Spleen (tissue), 11 donors: ENCODE results near the gene SMG6. TPM values are rescaled to one million over a fixed set of nuclear protein-coding genes. Genes with fewer than 3 reads are reported as not detected.
A peak's percentile ranks its signal among the peaks of the same experiment; 100 is the strongest.

Source experiments
- DNase-seq: peaks from one replicate; pipeline ENCODE4 v3.0.0-alpha.2; 2020
- H3K27ac ChIP-seq, 8 donors: fragments of 200-600 bp; sonication (generic) in 7 of 8; 1 replicate in 4 of 8; 2 replicates in 4 of 8; pipeline versions ENCODE4 v1.5.0 to v1.8.0; 2016 to 2021; ENCODE audit warnings: inconsistent platforms in 4 of 8, mild to moderate bottlenecking in 4 of 8, moderate library complexity in 1 of 8
- H3K27me3 ChIP-seq, 7 donors: fragments of 200-600 bp; sonication (generic) in 6 of 7; replicated peaks in 1 of 7; 1 replicate in 4 of 7; 2 replicates in 3 of 7; pipeline versions ENCODE4 v1.5.0 to v1.8.0; 2016 to 2021; ENCODE audit warnings: inconsistent platforms in 3 of 7, mild to moderate bottlenecking in 1 of 7
- H3K36me3 ChIP-seq, 6 donors: fragments of 200-600 bp; sonication (generic) in 5 of 6; 1 replicate in 4 of 6; 2 replicates in 2 of 6; pipeline versions ENCODE4 v1.5.0 to v1.8.0; 2016 to 2021; ENCODE audit warnings: inconsistent platforms in 2 of 6
- H3K4me1 ChIP-seq, 6 donors: fragments of 200-600 bp; sonication (generic) in 5 of 6; 1 replicate in 3 of 6; 2 replicates in 3 of 6; pipeline versions ENCODE4 v1.5.0 to v1.8.0; 2016 to 2021; ENCODE audit warnings: inconsistent platforms in 3 of 6
- H3K4me3 ChIP-seq, 8 donors: fragments of 200-600 bp; sonication (generic) in 7 of 8; 1 replicate in 4 of 8; 2 replicates in 4 of 8; pipeline versions ENCODE4 v1.5.0 to v1.8.0; 2016 to 2021; ENCODE audit warnings: inconsistent platforms in 4 of 8, mild to moderate bottlenecking in 4 of 8, moderate library complexity in 2 of 8
- H3K9me3 ChIP-seq, 8 donors: fragments of 200-600 bp; sonication (generic) in 7 of 8; 1 replicate in 4 of 8; 2 replicates in 4 of 8; pipeline versions ENCODE4 v1.5.0 to v1.8.0; 2016 to 2021; ENCODE audit warnings: inconsistent platforms in 4 of 8
- POLR2A ChIP-seq, 3 donors: fragments of 450-650 bp; IDR thresholded peaks; one replicate each; pipeline ENCODE4 v1.5.1; 2017; ENCODE audit warnings: antibody characterized with exemption in 3 of 3, mild to moderate bottlenecking in 1 of 3
- POLR2AphosphoS5 ChIP-seq, 3 donors: sonication (generic); formaldehyde crosslinking; IDR thresholded peaks; one replicate each; pipeline ENCODE4 v1.5.1; 2017; ENCODE audit warnings: antibody characterized with exemption in 3 of 3
- WGBS, 5 donors: extraction: QIAGEN DNeasy Blood & Tissue Kit in 3 of 5; methylation state at CpG; one replicate each; pipeline versions ENCODE4 v1.1.5 to v1.1.7; 2013 to 2018; 5-methylcytosine and 5-hydroxymethylcytosine counted together
- intact Hi-C: fragments of 100-400 bp; cut with DNase I; formaldehyde crosslinking; loops from one replicate; pipeline ENCODE4 v1.15.0; 2023; ENCODE audit warnings: low total_unique reads
- polyA plus RNA-seq, 3 donors: library from polyadenylated mRNA; stranded (reverse); fragments of 200-250 nt; gene quantifications; one replicate each; pipeline ENCODE4 v1.2.1, GENCODE V29; 2013
- total RNA-seq, 7 donors: library from RNA; depleted of rRNA in 3 of 7; stranded (reverse); fragments of >200 nt in 3 of 7; fragmentation: NEBNext Ultra II Directional in 4 of 7; extraction: Animal tissue kit (Norgen Biotek cat#: 25700) in 4 of 7; gene quantifications; one replicate each; pipeline versions ENCODE4 v1.1.0 to v1.2.1, GENCODE V29; 2016 to 2021
- TF ChIP-seq, protein P1 (sequence below), 11 experiments: fragments of 200-600 bp in 7 of 11; fragments of 450-650 bp in 4 of 11; sonication (generic) in 4 of 11; IDR thresholded peaks in 8 of 11; conservative IDR thresholded peaks in 3 of 11; 1 replicate in 7 of 11; 2 replicates in 4 of 11; pipeline versions ENCODE4 v1.4.0 to v1.8.0; 2016 to 2021; ENCODE audit warnings: antibody characterized with exemption in 11 of 11, inconsistent platforms in 4 of 11, mild to moderate bottlenecking in 1 of 11
- donor health status: healthy with polysubstance abuse.
- donor health status: DM: no; HTN: no; CAD: no; lungs with moderate emphysema.
- donor health status: DM: no; HTN: no; CAD: no.
- donor health status: Bipolar disorder and iron deficiency.
- donor health status: healthy.
- donor health status: DM: no; HTN: no; CAD: no.
- donor health status: DM: yes; HTN: yes; CAD: no.

SMG6 gene
- total and polyA plus RNA-seq, 10 donors: 9.7 to 44.2 (median 28.0) TPM

DNA sequence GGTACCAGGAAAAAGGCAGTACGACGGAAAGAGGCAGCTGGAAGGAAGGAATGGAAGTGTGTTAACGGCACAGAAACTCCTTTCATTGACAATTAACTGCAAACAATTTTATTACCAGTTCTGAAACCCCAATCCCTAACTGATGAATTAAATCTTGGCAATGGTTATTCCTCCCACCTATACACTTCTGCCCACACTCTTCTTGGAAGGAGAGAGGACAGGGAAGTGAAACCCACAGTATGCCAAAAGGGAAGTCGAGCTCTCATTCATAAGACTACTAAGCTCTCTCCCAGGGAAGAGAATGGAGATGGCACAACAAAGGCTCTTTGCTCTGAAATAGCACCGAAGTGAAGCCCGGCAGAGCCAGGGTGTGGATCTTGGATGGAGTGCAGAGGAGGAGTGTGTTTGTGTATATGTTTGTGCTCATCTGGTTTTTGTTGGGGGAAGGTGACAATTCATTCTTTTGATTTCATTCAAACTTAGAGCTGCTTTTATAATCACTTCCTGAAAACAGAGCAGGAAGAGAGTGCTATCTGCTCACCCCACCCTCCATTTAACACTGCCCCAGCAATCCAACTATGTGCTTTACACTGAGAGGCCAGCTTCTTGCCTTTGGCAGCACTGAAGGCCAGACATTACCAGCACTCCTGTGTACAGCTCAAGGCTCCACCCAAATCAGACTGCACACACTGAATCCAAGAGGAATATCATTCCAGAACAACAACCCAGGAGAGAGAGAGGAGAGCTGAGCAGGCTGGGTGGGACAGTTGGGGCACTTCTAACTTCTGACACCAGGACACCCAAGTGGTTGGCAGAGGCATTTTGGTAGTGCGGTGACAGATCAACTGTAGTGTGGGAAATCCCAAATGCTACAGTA is 180.0 kb downstream of the SMG6 start:
- peak overlapping the region in 1 of 8 donors; percentile 16 for H3K4me3 ChIP-seq
- peaks cover 24 to 54% (median 37%) of the 10 kb centered on the region in 6 donors for H3K4me1 ChIP-seq
- 26 to 48% (median 41%) methylated on average over 7 of the region's 7 CpGs for WGBS, 5 donors
- H3K27me3 ChIP-seq: no peaks in the 10 kb centered on the region
- H3K36me3 ChIP-seq: peaks cover 0 to 31% (median 2%) of the 10 kb centered on the region in 6 donors
- no peaks in the 10 kb centered on the region for H3K9me3 ChIP-seq
- no peak for DNase-seq
- H3K27ac ChIP-seq: peak overlapping the region; percentile 42 to 80 (median 70)
- intact Hi-C loops: no loop called here
- no peak for TF ChIP-seq POLR2A (IDR thresholded peaks at IDR 0.05)
- no peak for TF ChIP-seq POLR2AphosphoS5 (IDR thresholded peaks at IDR 0.05)
- TF ChIP-seq, protein P1, sequence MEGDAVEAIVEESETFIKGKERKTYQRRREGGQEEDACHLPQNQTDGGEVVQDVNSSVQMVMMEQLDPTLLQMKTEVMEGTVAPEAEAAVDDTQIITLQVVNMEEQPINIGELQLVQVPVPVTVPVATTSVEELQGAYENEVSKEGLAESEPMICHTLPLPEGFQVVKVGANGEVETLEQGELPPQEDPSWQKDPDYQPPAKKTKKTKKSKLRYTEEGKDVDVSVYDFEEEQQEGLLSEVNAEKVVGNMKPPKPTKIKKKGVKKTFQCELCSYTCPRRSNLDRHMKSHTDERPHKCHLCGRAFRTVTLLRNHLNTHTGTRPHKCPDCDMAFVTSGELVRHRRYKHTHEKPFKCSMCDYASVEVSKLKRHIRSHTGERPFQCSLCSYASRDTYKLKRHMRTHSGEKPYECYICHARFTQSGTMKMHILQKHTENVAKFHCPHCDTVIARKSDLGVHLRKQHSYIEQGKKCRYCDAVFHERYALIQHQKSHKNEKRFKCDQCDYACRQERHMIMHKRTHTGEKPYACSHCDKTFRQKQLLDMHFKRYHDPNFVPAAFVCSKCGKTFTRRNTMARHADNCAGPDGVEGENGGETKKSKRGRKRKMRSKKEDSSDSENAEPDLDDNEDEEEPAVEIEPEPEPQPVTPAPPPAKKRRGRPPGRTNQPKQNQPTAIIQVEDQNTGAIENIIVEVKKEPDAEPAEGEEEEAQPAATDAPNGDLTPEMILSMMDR (IDR thresholded peaks at IDR 0.05 in 8 of 11, conservative IDR thresholded peaks at IDR 0.05 in 3 of 11): no peak

- Histone ChIP-seq H3K27ac (peak overlapping the region in 7 of 8 donors; percentile 49 to 80 (median 71)), H3K9me3 (no peaks in the 10 kb centered on the region), H3K36me3 (peaks cover 0 to 26% (median 2%) of the 10 kb centered on the region in 6 donors), H3K4me1 (peaks cover 24 to 57% (median 37%) of the 10 kb centered on the region in 6 donors), H3K27me3 (no peaks in the 10 kb centered on the region), H3K4me3 (peak overlapping the region in 1 of 8 donors; percentile 16)
- TF ChIP-seq POLR2AphosphoS5 (IDR thresholded peaks at IDR 0.05): peak; percentile 17 to 64 (median 48)
- TF ChIP-seq, protein P1 (IDR thresholded peaks at IDR 0.05 in 8 of 11, conservative IDR thresholded peaks at IDR 0.05 in 3 of 11): no peak
- DNase-seq: peak; percentile 81
- 34 to 49% (median 34%) methylated on average over 14 to 16 of the region's 16 CpGs for WGBS, 5 donors
- intact Hi-C loops: no loop called here
These were observed 180.8 kb downstream of the SMG6 start for GRCh38 chr17:2122641-2123302.

GRCh38 chr17:2120586-2121335 is 182.8 kb downstream of the SMG6 start:
- no peaks in the 10 kb centered on the region for H3K27me3 ChIP-seq
- peak overlapping the region in 2 of 8 donors; percentile 23 to 30 for H3K27ac ChIP-seq
- H3K4me1 ChIP-seq: peaks cover 24 to 57% (median 37%) of the 10 kb centered on the region in 6 donors
- TF ChIP-seq, protein P1 (IDR thresholded peaks at IDR 0.05 in 8 of 11, conservative IDR thresholded peaks at IDR 0.05 in 3 of 11): no peak
- TF ChIP-seq POLR2A (IDR thresholded peaks at IDR 0.05): no peak
- TF ChIP-seq POLR2AphosphoS5 (IDR thresholded peaks at IDR 0.05): no peak
- H3K4me3 ChIP-seq: no peak overlapping the region
- peaks cover 0 to 14% (median 2%) of the 10 kb centered on the region in 6 donors for H3K36me3 ChIP-seq
- intact Hi-C loops: no loop called here
- DNase-seq: no peak
- H3K9me3 ChIP-seq: no peaks in the 10 kb centered on the region
- WGBS, 5 donors: 71 to 92% (median 80%) methylated on average over 8 of the region's 8 CpGs
